ENCODE results near the gene SYT3.

DNA sequence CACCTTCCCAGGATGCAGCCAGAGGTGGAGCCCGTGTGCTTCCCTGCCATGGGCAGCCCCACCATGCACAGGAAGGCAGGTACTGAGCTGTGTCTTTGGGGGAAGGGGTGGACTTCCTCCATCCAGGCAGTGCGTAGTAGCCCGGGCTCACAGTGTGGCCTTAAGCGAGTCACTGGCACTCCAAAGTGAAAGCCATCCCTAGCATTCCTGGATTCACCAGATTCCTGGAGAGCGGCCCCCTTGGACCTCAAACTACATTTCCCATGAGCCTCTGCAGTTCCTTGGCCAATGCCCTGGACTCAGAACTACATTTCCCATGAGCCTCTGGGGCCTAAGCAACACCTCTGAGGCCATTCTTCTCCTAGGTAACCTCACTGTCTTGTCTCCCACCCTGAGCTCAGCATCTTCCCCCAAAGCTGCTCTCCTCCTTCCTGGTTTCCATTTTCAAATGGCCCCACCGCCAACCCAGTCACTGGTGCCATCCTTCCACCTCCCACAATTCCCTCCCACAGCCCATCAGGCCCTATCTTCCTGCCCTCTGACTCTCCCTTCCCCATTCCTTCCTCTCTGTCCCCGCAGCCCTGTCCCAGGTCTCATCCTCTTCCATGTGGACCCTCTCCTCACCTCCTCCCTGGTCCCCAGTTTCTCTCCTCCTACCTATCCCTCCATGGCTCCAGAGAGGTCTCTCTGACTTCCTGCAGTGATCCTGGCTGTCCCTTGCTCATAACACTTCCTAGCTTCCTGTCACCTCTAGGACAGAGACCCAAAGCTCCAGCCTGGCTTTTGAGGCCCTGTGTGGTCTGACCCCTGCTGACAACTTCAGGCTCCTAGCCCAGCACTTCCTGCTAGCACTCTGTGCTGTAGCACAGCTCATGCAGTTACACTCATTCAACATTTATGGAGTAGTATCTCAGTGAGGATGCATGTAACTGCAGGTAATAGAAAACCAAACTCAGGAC lies 10.0 kb upstream of the SYT3 start, which contains the start of gene C19orf81:
- TF ChIP-seq, protein P1, sequence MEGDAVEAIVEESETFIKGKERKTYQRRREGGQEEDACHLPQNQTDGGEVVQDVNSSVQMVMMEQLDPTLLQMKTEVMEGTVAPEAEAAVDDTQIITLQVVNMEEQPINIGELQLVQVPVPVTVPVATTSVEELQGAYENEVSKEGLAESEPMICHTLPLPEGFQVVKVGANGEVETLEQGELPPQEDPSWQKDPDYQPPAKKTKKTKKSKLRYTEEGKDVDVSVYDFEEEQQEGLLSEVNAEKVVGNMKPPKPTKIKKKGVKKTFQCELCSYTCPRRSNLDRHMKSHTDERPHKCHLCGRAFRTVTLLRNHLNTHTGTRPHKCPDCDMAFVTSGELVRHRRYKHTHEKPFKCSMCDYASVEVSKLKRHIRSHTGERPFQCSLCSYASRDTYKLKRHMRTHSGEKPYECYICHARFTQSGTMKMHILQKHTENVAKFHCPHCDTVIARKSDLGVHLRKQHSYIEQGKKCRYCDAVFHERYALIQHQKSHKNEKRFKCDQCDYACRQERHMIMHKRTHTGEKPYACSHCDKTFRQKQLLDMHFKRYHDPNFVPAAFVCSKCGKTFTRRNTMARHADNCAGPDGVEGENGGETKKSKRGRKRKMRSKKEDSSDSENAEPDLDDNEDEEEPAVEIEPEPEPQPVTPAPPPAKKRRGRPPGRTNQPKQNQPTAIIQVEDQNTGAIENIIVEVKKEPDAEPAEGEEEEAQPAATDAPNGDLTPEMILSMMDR (IDR thresholded peaks at IDR 0.05), result no peak
- no peak for TF ChIP-seq ZFX (IDR thresholded peaks at IDR 0.05; ENCODE audit: borderline replicate concordance)
